Measurements from ENCODE around the gene WFS1.

- no peak for TF ChIP-seq EP300 (IDR thresholded peaks at IDR 0.05)
- TF ChIP-seq CTCF (IDR thresholded peaks at IDR 0.05), result no peak
Observed at GRCh38 chr4:6319530-6320150, 50.0 kb downstream of the WFS1 start.

Measured in esophagus muscularis mucosa (tissue), 3 donors.